GM18526 (cell line): ENCODE results near the gene MEG3.

Source experiments
- POLR2A ChIP-seq: IDR thresholded peaks from 3 replicates; pipeline ENCODE4 v1.6.1; 2011; ENCODE audit not compliant: insufficient read length; ENCODE audit errors: extremely low read depth

The MEG3 gene

GRCh38 chr14:100825713-100826331, at the start of gene MEG3:
Gene MEG3 (plus strand): TSS chr14:100826118.
- no peak for TF ChIP-seq POLR2A

GRCh38 chr14:100776681-100777365, 49.1 kb upstream of the MEG3 start:
- no peak for TF ChIP-seq POLR2A

GRCh38 chr14:100777366-100777817, 48.5 kb upstream of the MEG3 start:
- no peak for TF ChIP-seq POLR2A

DNA sequence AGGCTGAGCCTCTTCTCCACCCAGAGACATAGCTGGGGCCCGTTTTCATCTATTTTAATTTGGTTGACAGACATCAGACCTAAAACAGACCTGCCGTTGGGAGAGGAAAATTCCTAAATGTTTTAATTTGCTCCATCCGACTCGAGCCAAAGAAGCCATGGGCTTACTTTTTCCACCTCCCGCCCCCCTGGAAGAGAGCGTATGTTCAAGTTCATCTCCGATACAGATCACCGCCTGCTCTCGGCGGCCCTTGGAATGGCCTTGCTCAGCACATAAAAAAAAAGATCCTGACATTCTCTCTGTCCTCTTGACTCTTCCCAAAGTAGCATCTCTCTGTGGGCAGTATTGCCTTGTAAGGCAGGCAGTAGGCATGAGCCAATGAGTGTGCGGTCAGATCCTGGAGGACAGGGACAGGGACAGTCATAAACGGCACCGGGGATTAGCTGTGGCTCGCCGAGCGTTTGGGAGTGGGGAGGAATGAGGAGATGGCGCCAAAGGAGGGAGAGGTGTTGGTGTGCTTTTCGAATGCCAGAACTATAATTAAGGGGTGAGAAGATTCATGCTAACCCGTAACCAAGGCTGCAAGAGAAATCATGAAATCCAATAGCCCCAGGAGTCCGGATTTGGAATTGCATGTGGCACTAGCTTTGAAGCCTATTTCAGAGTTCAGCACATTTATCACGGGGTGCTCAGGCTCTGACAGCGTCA, 47.9 kb upstream of the MEG3 start:
- TF ChIP-seq POLR2A = no peak

DNA sequence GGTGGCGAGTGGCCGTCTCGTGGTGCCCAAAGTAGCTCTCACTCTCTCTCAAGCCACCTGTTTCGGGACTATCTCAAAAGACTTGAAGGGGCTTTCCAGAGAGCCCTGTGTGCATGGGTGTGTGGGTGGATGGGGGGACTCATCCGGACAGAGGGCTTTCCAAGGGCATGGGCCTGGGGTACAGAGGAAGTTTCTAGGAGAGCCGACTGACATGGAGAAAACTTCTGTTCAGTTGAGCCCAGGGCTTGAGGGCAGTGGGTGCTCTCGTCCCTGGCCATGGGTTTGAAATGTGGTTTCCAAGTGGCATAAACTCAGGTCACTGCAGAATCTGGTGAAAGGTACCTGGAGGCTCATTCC, 47.4 kb upstream of the MEG3 start:
- no peak for TF ChIP-seq POLR2A

GRCh38 chr14:100778951-100779690, 46.8 kb upstream of the MEG3 start:
- TF ChIP-seq POLR2A = no peak

DNA sequence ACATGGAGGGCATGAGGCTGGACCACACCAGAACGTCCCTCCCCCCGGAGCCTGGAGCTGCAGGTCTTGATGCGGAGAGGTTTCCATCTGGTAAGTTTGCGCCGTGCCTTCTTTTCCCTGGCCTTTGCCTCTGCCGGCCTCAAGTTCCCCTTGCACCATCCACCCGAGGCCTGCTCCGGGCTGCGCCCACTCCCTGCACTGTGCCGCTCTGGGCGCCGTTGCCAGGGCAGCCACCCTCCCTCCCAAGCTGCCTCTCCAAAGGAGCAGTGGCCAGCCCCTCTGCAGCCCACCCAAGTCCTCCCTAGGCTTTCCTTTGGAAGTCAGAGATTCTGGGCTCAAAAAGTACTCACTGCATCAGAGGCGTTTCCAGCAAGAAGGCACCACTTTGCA, 46.2 kb upstream of the MEG3 start:
- TF ChIP-seq POLR2A = no peak

DNA sequence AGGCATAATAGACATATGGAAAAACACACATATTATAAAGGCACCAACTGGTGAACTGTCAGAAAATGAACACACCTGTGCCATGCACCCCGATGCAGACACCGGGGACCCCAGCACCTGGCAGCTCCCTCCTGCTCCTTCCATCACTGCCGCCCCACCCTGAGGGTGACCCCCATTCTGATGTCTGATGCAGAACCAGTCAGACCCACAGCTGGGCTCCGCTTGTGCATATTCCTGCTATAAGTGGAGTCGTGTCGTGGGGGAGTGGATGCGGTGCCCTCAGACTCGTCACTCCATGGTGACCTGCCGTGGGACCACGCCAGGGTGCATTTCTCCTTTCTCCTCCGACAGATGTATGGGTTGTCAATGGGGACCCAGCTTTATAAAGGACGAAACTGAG, 45.7 kb upstream of the MEG3 start:
- no peak for TF ChIP-seq POLR2A

DNA sequence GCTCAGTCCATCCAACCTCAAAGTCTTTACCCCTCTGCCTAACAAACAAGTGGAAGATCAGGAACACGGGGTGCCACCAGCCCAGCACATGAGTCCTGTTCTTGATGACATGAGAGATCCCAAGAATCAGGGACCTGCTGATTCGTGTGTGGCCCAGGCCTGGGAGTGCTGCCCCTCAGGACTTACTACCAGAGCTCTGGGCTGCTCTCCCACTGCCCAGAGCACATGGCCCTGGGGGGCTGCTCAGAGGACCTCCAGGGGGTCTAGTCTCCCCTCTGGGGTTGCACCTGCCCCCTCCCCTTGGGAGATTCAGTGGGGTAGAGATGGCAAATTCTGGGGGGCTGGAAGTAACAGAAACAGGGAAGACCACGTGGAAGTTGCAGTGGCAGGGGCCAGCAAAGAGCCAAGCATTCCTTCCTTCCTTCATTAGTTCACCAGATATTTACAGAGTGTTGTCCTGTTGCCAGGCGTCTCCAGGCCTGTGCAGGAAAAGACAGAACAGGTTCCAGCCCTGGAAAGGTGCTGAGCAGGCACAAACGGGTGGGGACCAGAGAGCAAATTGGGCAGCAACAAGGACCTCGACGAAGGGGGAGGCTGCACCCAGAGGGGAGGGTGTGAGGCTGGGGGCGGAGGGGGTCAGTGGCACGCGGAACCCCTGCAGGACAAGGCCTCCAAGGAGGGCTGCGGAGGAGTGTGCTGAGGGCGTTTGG, 45.1 kb upstream of the MEG3 start:
- TF ChIP-seq POLR2A = no peak

GRCh38 chr14:100781952-100782351, 44.0 kb upstream of the MEG3 start:
- no peak for TF ChIP-seq POLR2A

GRCh38 chr14:100782516-100783320, 43.2 kb upstream of the MEG3 start:
- no peak for TF ChIP-seq POLR2A

- TF ChIP-seq POLR2A = no peak
Observed at GRCh38 chr14:100783630-100784370, 42.1 kb upstream of the MEG3 start.

DNA sequence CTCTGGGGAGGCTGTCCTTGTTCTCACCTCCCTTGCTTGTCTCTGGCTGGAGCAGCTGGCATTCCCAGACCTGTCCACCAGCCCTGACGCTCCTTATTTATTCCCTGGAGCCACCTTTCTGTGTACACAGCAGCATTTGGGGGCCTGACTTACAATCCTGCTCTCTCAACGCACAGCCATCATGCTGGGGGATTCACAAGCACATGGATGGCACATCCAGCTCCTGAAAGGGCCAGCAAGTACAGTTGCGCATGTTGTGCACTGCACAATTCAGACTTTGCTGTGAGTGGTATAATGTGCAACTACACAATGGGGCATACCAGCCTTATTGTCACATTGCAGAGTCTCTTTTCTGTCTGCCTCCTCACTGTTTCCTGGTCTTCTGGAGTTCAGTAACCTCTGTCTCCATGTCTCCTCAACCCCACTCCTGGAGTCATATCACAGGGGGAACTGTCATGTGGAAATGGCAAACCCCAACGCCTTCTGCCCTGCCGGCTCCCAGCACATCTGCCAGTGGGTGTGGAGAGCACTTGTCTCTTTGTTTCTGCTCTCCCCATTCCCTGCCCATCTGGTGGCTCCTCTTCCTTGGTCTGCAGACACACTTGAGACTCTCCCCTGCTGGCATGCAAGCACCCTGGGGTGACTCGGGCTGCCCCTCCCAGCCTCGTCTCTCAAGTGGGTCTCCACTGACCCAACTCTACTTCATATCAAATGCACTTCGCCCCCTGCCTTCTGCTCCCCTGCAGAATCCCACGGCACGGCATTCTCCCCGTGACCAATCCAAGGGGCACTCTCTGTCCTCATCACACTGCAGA, 41.2 kb upstream of the MEG3 start:
- TF ChIP-seq POLR2A = no peak
